ENCODE data around the gene ACTL10. TPM values are rescaled to one million over a fixed set of nuclear protein-coding genes. Genes with fewer than 3 reads are reported as not detected.

ACTL10 gene
- total and polyA plus RNA-seq, 2 of the 13 experiments (the other 11 are each of a cell fraction or from before 2014, with no cell fraction given): not detected

GRCh38 chr20:33664085-33664761 lies 2.5 kb upstream of the ACTL10 start (continued):
- TF ChIP-seq GATA4 (IDR thresholded peaks at IDR 0.05; ENCODE audit: borderline replicate concordance, low read depth) (no peak), PHF20 (CRISPR knock-in tag; IDR thresholded peaks at IDR 0.05) (no peak), MYC (CRISPR knock-in tag; IDR thresholded peaks at IDR 0.05; ENCODE audit: borderline replicate concordance) (no peak), HINFP (CRISPR knock-in tag; IDR thresholded peaks at IDR 0.05; ENCODE audit: low read depth) (no peak), USF2 (IDR thresholded peaks at IDR 0.05; ENCODE audit: low read depth, low read length) (no peak), USF2 (CRISPR knock-in tag; IDR thresholded peaks at IDR 0.05; ENCODE audit: borderline replicate concordance) (no peak), ZNF891 (CRISPR knock-in tag; IDR thresholded peaks at IDR 0.05) (no peak), NCOA2 (CRISPR knock-in tag; IDR thresholded peaks at IDR 0.05) (no peak), SRSF9 (IDR thresholded peaks at IDR 0.05; ENCODE audit: borderline replicate concordance, insufficient read depth, low read depth, low read length, poor library complexity, severe bottlenecking) (no peak), PRDM4 (CRISPR knock-in tag; IDR thresholded peaks at IDR 0.05; ENCODE audit: borderline replicate concordance) (no peak), HMGA1 (CRISPR knock-in tag; conservative IDR thresholded peaks at IDR 0.05) (no peak), SAFB2 (CRISPR knock-in tag; IDR thresholded peaks at IDR 0.05; ENCODE audit: borderline replicate concordance, low read depth) (peak; percentile 7; the same call in 1 of the 2 replicates), ZNF547 (CRISPR knock-in tag; IDR thresholded peaks at IDR 0.05) (peak; percentile 3; the same call in 1 of the 2 replicates), ZNF44 (CRISPR knock-in tag; IDR thresholded peaks at IDR 0.05) (no peak), BORCS8-MEF2B (CRISPR knock-in tag; IDR thresholded peaks at IDR 0.05) (no peak; the same call in 1 of the 2 replicates), POLR2AphosphoS5 (IDR thresholded peaks at IDR 0.05; ENCODE audit: low read depth, low read length) (no peak), POLR2A (IDR thresholded peaks at IDR 0.05; ENCODE audit: insufficient read depth in 1 of 2, low read depth in 2 of 2, low read length in 2 of 2) (no peak; a peak in 1 of 4 replicates), KLF13 (CRISPR knock-in tag; IDR thresholded peaks at IDR 0.05) (no peak), ZNF644 (CRISPR knock-in tag; IDR thresholded peaks at IDR 0.05; ENCODE audit: low read depth) (no peak), GPBP1L1 (CRISPR knock-in tag; IDR thresholded peaks at IDR 0.05) (no peak), HDAC2 (CRISPR knock-in tag; IDR thresholded peaks at IDR 0.05) (no peak), RFXAP (CRISPR knock-in tag; IDR thresholded peaks at IDR 0.05; ENCODE audit: borderline replicate concordance) (no peak)
